ENCODE data around the gene PPIB.

PPIB gene

GRCh38 chr15:64161688-64162477, 939 bp downstream of the PPIB start:
- no peak for DNase-seq

- no peak for DNase-seq
These were observed 4.3 kb downstream of the PPIB start for GRCh38 chr15:64158363-64159134.

GRCh38 chr15:64157599-64158125, 5.2 kb downstream of the PPIB start:
- DNase-seq, result no peak

- DNase-seq, result no peak
These were observed 6.0 kb downstream of the PPIB start for GRCh38 chr15:64156652-64157331.

- DNase-seq, result no peak
These were observed 6.8 kb downstream of the PPIB start for GRCh38 chr15:64155802-64156651.

GRCh38 chr15:64153480-64154367, 9.1 kb downstream of the PPIB start:
- DNase-seq, result peak; percentile 74

- DNase-seq, result peak; percentile 49
These were observed 10.1 kb downstream of the PPIB start for GRCh38 chr15:64152507-64153387.

- peak; percentile 73 for DNase-seq
These were observed 10.9 kb downstream of the PPIB start, which contains the start of gene SNX22 for GRCh38 chr15:64151727-64152506. Gene SNX22, plus strand, starts transcription at chr15:64151731. Its CDS starts 45 bp downstream, at chr15:64151776.

- DNase-seq, result no peak
These were observed 12.8 kb downstream of the PPIB start for GRCh38 chr15:64149893-64150578.

GRCh38 chr15:64149424-64149823, 13.4 kb downstream of the PPIB start:
- DNase-seq, result no peak

- DNase-seq, result no peak
These were observed 14.2 kb downstream of the PPIB start for GRCh38 chr15:64148581-64148980.

- no peak for DNase-seq
These were observed 14.7 kb downstream of the PPIB start for GRCh38 chr15:64148168-64148567.

GRCh38 chr15:64146885-64147681, 15.7 kb downstream of the PPIB start:
- no peak for DNase-seq

GRCh38 chr15:64146520-64146884, 16.3 kb downstream of the PPIB start:
- DNase-seq, result no peak

GRCh38 chr15:64146041-64146440, 16.8 kb downstream of the PPIB start:
- DNase-seq, result no peak

- no peak for DNase-seq
These were observed 18.1 kb downstream of the PPIB start for GRCh38 chr15:64144565-64145281.

- no peak for DNase-seq
These were observed 18.6 kb downstream of the PPIB start for GRCh38 chr15:64144192-64144564.

Data from right kidney (tissue), 1 donor.